TTC549 (cell line): ENCODE measurements around the gene PLEKHN1.
"Not testable (repeated sequence)": the region's sequence is repeated elsewhere in the genome, so short reads cannot be mapped to it uniquely, and the experiment has no call there.

ENCODE experiments used
- FAIRE-seq: peaks from 2 replicates; lab custom pipeline; 2012; peaks lifted over from hg19 to GRCh38; lab: Jason Lieb, UNC

The PLEKHN1 gene

DNA sequence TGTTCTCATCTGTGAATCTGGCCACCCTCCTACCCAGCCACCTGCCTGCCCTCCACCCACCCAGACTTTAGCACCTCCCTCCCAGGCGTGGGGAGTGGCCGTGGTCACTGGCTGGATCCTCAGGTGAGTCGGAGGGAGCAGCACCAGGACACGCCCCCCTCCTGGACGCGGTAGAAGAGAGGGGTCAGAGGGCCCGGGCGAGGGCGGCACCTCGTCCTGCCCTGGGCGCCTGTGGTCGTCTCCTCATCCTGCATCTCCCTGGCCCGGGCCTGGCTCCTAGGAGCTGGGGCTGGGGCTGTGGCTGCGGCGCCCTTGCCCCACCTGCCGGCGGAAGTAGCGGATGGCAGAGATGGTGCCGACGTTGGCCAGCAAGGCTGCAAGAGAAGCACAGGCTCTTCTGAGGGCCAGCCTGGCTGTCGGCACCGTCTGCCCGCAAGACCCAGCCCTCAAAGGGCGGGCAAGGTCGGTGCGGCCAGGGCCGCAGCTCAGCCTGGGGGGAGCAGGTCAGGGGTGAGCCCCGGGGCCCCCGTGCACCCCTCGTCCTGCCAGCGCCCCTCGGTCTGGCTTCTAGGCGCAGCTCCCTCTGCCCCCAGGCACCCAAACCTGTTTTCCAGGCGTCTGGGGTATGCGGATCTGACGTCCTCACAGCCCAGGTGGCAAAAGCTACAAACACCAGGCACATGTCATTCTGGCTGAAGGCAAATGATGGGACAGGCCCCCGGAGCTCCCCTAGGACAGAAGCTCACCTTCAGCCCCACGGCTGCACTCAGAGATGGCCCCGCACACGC, 9.8 kb downstream of the PLEKHN1 start:
- no peak for FAIRE-seq

DNA sequence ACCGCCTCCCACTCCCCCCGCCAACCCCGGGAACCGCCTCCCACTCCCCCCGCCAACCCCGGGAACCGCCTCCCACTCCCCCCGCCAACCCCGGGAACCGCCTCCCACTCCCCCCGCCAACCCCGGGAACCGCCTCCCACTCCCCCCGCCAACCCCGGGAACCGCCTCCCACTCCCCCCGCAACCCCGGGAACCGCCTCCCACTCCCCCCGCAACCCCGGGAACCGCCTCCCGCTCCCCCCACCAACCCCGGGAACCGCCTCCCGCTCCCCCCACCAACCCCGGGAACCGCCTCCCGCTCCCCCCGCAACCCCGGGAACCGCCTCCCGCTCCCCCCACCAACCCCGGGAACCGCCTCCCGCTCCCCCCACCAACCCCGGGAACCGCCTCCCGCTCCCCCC, 10.5 kb downstream of the PLEKHN1 start:
- not testable (repeated sequence) for FAIRE-seq

DNA sequence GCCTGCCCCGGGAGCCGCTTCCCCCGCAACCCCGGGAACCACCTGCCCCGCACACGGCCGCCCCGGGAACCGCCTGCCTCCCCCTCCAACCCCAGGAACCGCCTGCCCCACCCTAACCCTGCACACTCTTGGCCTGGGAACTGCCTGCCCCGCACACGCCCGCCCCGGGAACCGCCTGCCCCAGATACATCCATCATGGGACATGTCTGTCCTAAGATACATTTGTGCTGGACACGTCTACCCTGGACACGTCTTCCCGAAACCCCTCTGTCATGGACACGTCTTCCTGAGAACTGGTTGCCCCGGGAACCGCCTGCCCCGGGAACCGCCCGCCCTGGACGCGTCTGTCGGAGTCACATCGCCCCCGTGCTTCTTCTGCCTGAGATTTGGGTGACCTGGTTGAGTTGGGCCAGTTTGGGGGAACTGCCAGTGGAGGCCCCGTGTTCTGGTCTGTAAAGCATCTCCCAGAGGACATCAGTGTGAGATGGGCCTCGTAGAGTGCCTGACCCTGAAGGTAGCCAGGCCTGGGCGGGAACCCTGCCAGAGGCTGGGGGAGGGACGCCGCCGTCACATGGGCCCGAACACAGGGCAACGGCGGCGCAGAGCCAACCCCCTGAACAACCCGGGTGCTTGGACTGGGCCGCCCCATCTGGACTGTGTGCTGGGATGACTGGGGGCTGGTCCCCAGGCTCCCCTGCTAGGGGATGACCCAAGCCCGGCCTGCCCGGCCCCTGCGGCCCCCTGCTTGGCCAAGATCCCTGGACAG, 12.0 kb downstream of the PLEKHN1 start:
- FAIRE-seq: no peak

GRCh38 chr1:978835-979743, 12.8 kb downstream of the PLEKHN1 start:
- no peak for FAIRE-seq

GRCh38 chr1:979744-980072, 13.4 kb downstream of the PLEKHN1 start:
- no peak for FAIRE-seq

- FAIRE-seq: no peak
Measured at GRCh38 chr1:980137-980571, 13.9 kb downstream of the PLEKHN1 start.

DNA sequence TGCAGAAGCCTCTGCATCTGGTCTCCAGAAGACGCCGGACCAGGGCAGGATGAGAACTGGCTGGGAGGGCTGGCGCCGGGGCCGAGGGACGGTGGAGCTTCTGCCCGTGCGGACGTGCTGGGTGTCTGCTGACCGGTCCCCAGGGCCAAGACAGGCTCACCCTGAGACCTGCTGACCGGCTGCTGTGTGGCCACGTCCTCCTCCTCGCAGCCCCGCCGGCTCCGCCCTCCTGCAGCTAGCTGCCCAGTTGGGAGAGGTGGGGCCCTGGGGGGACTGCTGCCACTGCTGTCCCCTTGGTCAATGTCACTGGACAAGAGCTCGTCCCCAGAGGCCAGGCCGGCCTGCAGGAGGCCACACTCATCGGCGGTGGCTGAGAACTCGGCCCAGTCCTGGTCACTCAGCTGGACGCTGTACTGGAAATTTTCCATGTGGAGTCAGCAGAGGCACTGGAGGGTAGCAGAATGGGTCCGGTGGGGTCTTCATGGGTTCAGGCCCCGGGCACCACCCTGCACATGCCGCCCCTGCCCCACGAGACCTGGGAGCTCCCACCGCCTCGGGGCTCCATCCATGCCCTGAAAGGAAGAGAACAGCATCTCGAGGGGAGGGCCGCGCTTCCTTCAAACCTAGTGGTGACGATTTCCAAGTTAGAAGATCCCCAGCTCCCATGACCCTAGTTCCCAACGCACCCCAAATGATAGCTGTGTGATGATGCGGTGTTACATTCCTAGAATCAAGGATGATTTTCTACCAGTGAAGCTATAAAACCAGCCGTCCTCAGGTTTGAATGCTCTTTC, 14.5 kb downstream of the PLEKHN1 start:
- no peak for FAIRE-seq

DNA sequence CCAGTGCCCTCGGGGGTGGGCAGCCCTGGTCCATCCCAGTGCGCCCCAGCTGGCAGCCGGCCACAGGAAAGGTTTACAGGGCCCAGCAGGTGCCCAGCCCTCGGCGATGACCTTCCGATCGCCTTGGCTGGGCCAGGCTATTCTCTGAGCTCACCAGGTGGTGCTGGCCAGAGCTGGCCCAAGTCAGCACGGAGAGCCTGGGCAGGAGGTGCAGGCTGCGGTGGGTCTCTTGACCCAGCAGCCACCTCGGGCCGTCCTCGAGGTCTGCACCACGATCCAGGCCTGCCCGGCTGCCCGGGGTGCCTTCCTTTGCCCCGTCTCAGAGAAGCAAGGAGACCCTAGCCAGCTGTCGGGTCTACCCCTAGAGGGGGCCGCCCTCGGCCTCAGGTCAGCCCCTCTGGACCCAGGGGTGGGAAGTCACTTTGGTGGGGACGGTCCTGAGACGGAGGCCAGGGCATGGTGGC, 15.2 kb downstream of the PLEKHN1 start:
- FAIRE-seq: no peak

GRCh38 chr1:981955-982558, 15.8 kb downstream of the PLEKHN1 start, which contains the start of gene PERM1:
PERM1 (minus strand) TSS chr1:982093; CDS start chr1:981029, 1,064 bp downstream.
- FAIRE-seq: no peak

DNA sequence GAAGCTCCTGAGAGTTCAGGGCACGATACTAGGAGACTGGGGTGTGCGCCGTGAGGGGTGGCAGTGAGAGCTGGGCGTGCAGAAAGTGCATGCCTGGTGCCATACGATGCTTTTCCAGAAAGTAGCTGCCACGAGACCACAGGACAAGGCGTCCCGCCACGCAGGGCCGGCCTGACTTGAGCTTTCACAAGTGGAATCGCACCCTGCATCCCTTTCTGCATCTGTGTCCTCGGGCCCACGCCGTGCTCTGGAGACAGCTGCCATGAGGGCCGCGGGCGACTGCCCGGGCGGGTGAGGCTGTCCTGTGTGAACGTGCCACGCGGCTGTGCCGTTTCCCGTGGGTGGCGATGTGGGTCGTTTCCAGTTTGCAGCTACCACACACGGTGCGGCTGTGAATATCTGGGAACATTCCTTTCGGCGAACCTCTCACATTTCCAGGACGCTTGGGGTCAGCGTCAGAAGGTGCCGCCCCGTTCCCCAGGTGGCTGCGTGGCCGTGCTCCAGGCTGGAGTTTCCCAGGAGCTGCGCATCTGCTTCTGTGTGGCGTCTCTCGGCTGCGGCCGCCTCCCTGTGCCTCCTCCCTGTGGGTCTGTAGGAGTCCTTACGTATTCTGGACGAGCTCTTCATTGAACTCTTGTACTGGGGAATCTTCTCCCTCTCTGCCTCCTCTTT, 16.6 kb downstream of the PLEKHN1 start:
- no peak for FAIRE-seq

DNA sequence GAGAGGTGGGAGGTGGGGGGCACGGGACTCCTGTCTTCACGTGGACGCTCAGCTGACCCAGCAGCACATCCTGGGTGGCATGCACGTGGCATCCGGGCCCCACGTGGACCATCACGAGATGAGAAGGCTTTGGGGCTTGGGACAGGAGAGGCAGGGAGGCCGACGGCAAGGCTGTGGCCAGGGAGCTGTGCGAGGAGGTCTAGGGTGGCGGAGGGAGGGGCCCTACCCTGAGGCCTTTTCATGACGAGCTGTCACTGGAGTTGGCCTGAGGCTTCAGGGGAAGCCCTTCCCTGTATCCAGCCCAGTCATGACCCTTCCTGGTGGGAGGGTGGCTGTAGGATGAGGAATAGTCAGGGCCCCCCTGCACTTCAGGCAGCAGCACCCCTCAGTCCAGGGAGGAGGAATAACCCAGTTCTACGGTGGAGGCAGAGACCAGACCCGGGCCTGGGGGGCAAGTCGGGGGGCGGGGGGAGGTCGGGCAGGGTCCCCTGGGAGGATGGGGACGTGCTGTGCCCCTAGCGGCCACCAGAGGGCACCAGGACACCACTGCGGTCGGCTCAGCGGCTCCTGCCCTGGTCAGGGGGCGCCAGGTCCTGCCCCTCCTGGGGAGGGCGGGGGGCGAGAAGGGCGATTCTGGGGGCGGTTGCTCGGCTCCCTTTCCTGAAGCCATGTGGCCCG, 17.7 kb downstream of the PLEKHN1 start:
- FAIRE-seq: no peak

DNA sequence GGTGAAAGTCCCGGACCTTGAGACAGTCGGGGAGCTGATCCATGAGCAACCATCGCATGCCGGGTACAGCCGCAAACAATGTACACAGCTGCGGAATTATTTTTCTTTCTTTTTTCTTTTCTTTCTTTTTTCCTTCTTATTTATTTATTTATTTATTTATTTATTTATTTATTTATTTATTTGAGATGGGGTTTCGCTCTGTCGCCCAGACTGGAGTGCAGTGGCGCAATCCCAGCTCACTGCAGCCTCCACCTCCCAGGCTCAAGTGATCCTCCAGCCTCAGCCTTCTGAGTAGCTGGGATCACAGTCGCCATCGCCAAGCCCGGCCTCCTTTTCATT, 18.2 kb downstream of the PLEKHN1 start:
- FAIRE-seq: no peak

DNA sequence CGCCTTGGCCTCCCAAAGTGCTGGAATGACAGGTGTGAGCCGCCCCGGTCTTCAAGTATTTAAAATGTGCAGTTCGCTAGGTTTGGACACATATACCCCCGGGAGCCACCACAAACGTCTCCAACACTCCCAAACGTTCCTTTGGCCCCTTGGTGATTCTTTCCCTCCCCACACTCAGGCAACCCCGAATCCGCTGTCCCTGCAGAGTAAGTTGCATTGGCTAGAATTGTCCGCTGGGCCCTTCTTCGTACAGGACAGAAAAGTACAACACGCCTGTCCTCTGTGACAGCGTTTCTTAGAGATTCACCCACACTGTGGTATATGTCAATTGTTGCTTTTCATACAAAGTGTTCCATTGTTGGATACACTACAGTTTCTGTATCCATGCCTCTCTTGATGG, 18.8 kb downstream of the PLEKHN1 start:
- FAIRE-seq: no peak

GRCh38 chr1:988061-988460, 21.8 kb downstream of the PLEKHN1 start:
- not testable (repeated sequence) for FAIRE-seq

DNA sequence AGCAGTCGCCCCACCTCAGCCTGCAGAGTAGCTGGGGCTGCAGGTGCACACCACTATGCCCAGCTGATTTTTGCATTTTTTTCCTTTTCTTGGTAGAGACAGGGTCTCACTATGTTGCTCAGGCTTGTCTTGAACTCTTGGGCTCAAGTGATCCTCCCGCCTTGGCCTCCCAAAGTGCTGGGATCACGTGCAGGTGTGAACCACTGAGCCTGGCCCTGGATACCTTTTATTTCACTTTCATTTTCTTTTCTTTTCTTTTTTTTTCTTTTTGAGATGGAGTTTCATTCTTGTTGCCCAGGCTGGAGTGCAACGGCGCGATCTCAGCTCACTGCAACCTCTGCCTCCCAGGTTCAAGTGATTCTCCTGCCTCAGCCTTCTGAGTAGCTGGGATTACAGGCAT, 25.0 kb downstream of the PLEKHN1 start:
- FAIRE-seq: not testable (repeated sequence)

DNA sequence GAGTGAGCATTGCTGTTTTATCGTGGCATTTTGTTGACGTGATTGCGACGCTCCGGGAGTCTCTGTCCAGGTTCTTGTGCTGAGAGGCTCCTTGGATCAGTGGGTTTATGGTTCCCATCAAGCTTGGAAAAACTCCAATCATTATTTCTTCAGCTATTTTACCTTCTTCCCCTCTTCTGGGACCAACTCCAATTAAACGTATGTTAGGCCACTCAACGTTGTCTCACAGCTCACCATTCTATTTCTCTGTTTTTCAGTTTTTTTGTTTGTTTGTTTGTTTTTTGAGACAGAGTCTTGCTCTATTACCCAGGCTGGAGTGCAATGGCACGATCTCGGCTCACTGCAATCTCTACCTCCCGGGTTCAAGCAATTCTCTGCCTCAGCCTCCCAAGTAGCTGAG, 25.6 kb downstream of the PLEKHN1 start:
- no peak for FAIRE-seq

DNA sequence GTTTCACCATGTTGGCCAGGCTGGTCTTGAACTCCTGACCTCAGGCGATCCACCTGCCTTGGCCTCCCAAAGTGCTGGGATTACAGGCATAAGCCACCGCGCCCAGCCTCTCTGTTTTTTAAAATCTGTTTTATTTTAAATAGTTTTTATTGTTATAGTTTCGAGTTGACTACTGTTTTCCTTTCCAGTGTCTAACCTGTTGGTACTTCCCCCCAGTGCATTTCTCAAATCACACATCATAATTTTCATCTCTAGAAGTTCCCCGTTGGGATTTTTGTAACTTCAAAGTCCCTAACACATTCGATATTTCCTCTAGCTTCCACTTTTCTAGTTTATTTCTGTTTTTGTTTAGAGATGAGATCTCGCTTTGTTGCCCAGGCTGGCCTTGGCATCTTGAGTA, 26.1 kb downstream of the PLEKHN1 start:
- FAIRE-seq: no peak

DNA sequence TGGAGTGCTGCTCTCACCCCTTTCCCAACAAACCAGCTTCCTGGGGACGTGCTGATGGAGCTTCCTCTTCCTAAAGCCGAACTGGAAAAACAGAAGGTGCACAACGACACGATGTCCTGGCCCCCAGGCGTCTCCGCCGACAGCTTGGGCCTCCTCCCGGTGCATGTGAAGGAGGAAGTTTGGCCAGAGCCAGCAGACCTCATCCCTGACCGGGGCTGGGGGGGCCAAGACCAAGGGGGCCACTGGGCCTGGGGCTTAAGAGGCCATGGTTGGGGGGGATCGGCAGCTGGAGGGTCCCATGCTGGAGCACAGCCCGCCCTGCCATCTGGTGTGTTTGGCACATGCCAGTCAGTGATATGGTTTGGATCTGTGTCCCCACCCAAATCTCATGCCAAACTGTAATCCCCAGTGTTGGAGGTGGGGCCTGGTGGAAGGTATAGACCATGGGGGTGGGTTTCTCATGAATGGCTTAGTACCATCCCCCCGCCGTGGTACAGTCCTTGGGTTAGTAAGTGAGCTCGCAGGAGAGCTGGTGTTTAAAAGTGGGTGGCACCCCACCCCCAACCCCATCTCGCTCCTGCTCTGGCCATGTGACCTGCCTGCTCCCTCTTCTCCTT, 27.2 kb downstream of the PLEKHN1 start:
- FAIRE-seq: no peak

DNA sequence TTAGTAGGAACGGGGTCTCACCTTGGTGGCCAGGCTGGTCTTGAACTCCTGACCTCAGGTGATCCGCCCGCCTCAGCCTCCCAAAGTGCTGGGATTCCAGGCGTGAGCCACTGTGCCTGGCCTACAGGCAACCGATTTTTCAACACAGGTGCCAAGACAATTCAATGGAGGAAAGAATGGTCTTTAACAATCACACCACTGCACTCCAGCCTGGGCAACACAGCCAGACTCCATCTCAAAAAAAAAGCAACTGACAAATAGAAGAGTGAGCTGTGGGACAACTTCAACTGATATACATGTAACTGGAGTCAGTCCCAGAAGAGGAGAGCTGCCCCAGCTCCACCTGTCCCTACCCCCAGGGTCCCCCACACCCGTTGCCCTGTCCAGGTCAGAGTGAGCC, 28.3 kb downstream of the PLEKHN1 start:
- FAIRE-seq: not testable (repeated sequence)
